HEK293 (cell line): ENCODE measurements around the gene IGFLR1.

Experiments
- CTCF ChIA-PET: fragments of 350-600 bp; formaldehyde crosslinking; extraction: SDS; loops from one replicate; lab custom pipeline; 2021; ENCODE audit warnings: antibody characterized with exemption; lab: Yijun Ruan, JAX
- POLR2A ChIA-PET: fragments of 300-600 bp; formaldehyde crosslinking; extraction: SDS; loops from one replicate; lab custom pipeline; 2020; ENCODE audit warnings: antibody characterized with exemption, inconsistent platforms; lab: Yijun Ruan, JAX
- H3K27ac ChIP-seq: fragments of 200-500 bp; sonication (Bioruptor generic); 2 replicates; pipeline ENCODE4 v1.5.1; 2014; ENCODE audit warnings: low read depth, low read length, control low read depth, inconsistent platforms; ENCODE audit errors: extremely low read depth
- H3K36me3 ChIP-seq, 2 experiments: fragments of 200-500 bp in 1 of 2; sonication (Bioruptor generic) in 1 of 2; 1 replicate in 1 of 2; 2 replicates in 1 of 2; pipeline ENCODE4 v1.5.1; 2014 to 2017; ENCODE audit warnings: inconsistent platforms in 2 of 2, low read length in 2 of 2; ENCODE audit not compliant: control insufficient read depth in 2 of 2, insufficient read depth in 1 of 2
- H3K4me1 ChIP-seq: fragments of 200-500 bp; sonication (Bioruptor generic); 2 replicates; pipeline ENCODE4 v1.5.1; 2014; ENCODE audit warnings: mild to moderate bottlenecking, low read length, inconsistent platforms; ENCODE audit not compliant: control insufficient read depth, insufficient read depth
- H3K4me3 ChIP-seq: 2 replicates; pipeline ENCODE4 v1.5.1; 2011; ENCODE audit warnings: low read depth, mild to moderate bottlenecking, control low read depth, low read length, moderate library complexity
- H3K9me3 ChIP-seq: fragments of 200-500 bp; sonication (Bioruptor generic); 2 replicates; pipeline ENCODE4 v1.5.1; 2014; ENCODE audit warnings: low read depth, low read length, inconsistent platforms; ENCODE audit not compliant: control insufficient read depth, insufficient read depth
- EGR2 ChIP-seq: fragments of 450-650 bp; formaldehyde crosslinking; IDR thresholded peaks from 2 replicates; pipeline ENCODE4 v1.5.1; 2016; ENCODE audit warnings: low read depth, missing biosample characterization, missing genetic modification characterization
- GFI1B ChIP-seq: fragments of 450-650 bp; formaldehyde crosslinking; IDR thresholded peaks from 2 replicates; pipeline ENCODE4 v1.5.1; 2016; ENCODE audit warnings: missing biosample characterization, missing genetic modification characterization
- HOXC10 ChIP-seq: sonication (generic); formaldehyde crosslinking; IDR thresholded peaks from 2 replicates; pipeline ENCODE4 v1.8.1; 2023; ENCODE audit warnings: mild to moderate bottlenecking, missing genetic modification reagents
- KLF10 ChIP-seq: fragments of 450-650 bp; IDR thresholded peaks from 2 replicates; pipeline ENCODE4 v1.5.1; 2018; ENCODE audit warnings: missing biosample characterization, mild to moderate bottlenecking, missing genetic modification characterization
- KLF8 ChIP-seq: fragments of 450-650 bp; formaldehyde crosslinking; IDR thresholded peaks from 2 replicates; pipeline ENCODE4 v1.5.1; 2016; ENCODE audit warnings: missing biosample characterization, missing genetic modification characterization
- PRDM1 ChIP-seq: fragments of 450-650 bp; formaldehyde crosslinking; IDR thresholded peaks from 2 replicates; pipeline ENCODE4; 2016; ENCODE audit warnings: missing biosample characterization, missing genetic modification characterization
- ZBTB11 ChIP-seq: fragments of 450-650 bp; formaldehyde crosslinking; conservative IDR thresholded peaks from 2 replicates; pipeline ENCODE4 v1.5.1; 2016; ENCODE audit warnings: low read depth, missing biosample characterization, missing genetic modification characterization
- ZBTB17 ChIP-seq: fragments of 450-650 bp; formaldehyde crosslinking; IDR thresholded peaks from 2 replicates; pipeline ENCODE4 v1.5.1; 2016; ENCODE audit warnings: missing biosample characterization, missing genetic modification characterization
- ZIC2 ChIP-seq: fragments of 450-650 bp; formaldehyde crosslinking; IDR thresholded peaks from 2 replicates; pipeline ENCODE4 v1.5.1; 2016; ENCODE audit warnings: missing biosample characterization, missing genetic modification characterization
- ZNF132 ChIP-seq: fragments of 450-650 bp; formaldehyde crosslinking; IDR thresholded peaks from 2 replicates; pipeline ENCODE4 v1.5.1; 2017; ENCODE audit warnings: missing biosample characterization, missing genetic modification characterization, borderline replicate concordance
- ZNF274 ChIP-seq, 2 experiments: fragments of 200-500 bp in 1 of 2; fragments of 450-650 bp in 1 of 2; sonication (Bioruptor generic) in 1 of 2; formaldehyde crosslinking in 1 of 2; IDR thresholded peaks; 2 replicates each; pipeline versions ENCODE4 v1.5.1 to v1.6.1; 2014 to 2016; ENCODE audit warnings: borderline replicate concordance in 1 of 2, inconsistent platforms in 1 of 2, low read length in 1 of 2, missing biosample characterization in 1 of 2, missing genetic modification characterization in 1 of 2
- ZNF426 ChIP-seq: fragments of 450-650 bp; formaldehyde crosslinking; IDR thresholded peaks from 2 replicates; pipeline ENCODE4 v1.5.1; 2017; ENCODE audit warnings: missing biosample characterization, missing genetic modification characterization, mild to moderate bottlenecking, inconsistent platforms, moderate library complexity
- ZNF501 ChIP-seq: fragments of 450-650 bp; formaldehyde crosslinking; IDR thresholded peaks from 2 replicates; pipeline ENCODE4 v1.5.1; 2016; ENCODE audit warnings: missing biosample characterization, missing genetic modification characterization
- ZNF510 ChIP-seq: fragments of 450-650 bp; formaldehyde crosslinking; IDR thresholded peaks from 2 replicates; pipeline ENCODE4 v1.5.1; 2018; ENCODE audit warnings: mild to moderate bottlenecking, missing genetic modification characterization, missing biosample characterization; ENCODE audit not compliant: insufficient replicate concordance
- ZNF791 ChIP-seq: fragments of 450-650 bp; formaldehyde crosslinking; IDR thresholded peaks from 2 replicates; pipeline ENCODE4 v1.5.1; 2016; ENCODE audit warnings: missing biosample characterization, missing genetic modification characterization
- ZSCAN4 ChIP-seq: fragments of 450-650 bp; formaldehyde crosslinking; IDR thresholded peaks from 2 replicates; pipeline ENCODE4 v1.5.1; 2017; ENCODE audit warnings: missing biosample characterization, missing genetic modification characterization
- TF ChIP-seq, protein P1 (sequence below): fragments of 450-650 bp; formaldehyde crosslinking; IDR thresholded peaks from 2 replicates; pipeline ENCODE4 v1.5.1; 2017; ENCODE audit warnings: missing biosample characterization, mild to moderate bottlenecking, missing genetic modification characterization, moderate library complexity
- TF ChIP-seq, protein P2 (sequence below): fragments of 450-650 bp; formaldehyde crosslinking; IDR thresholded peaks from 2 replicates; pipeline ENCODE4 v1.5.1; 2016; ENCODE audit warnings: missing biosample characterization, missing genetic modification characterization
- TF ChIP-seq, protein P3 (sequence below): fragments of 450-650 bp; formaldehyde crosslinking; IDR thresholded peaks from 2 replicates; pipeline ENCODE4 v1.5.1; 2016; ENCODE audit warnings: missing biosample characterization, missing genetic modification characterization, low read depth
- TF ChIP-seq, protein P4 (sequence below): fragments of 450-650 bp; formaldehyde crosslinking; IDR thresholded peaks from 2 replicates; pipeline ENCODE4; 2016; ENCODE audit warnings: missing biosample characterization, missing genetic modification characterization

The IGFLR1 gene

GRCh38 chr19:35721374-35721773, 20.9 kb downstream of the IGFLR1 start:
- CTCF ChIA-PET = interaction anchor here (0.6 to 1.0 kb wide), 4 partner anchors 10 to 338 kb away, joined by 3 to 4 read pairs (median 3); no protein-coding TSS in a partner anchor
- Histone ChIP-seq H3K4me1 (peaks cover 13% of the 10 kb centered on the region), H3K4me3 (no peak overlapping the region), H3K36me3 (peaks cover 69 to 70% of the 10 kb centered on the region in 2 experiments)
- TF ChIP-seq PRDM1 (tag by site-specific recombination) = no peak
- TF ChIP-seq, protein P1, sequence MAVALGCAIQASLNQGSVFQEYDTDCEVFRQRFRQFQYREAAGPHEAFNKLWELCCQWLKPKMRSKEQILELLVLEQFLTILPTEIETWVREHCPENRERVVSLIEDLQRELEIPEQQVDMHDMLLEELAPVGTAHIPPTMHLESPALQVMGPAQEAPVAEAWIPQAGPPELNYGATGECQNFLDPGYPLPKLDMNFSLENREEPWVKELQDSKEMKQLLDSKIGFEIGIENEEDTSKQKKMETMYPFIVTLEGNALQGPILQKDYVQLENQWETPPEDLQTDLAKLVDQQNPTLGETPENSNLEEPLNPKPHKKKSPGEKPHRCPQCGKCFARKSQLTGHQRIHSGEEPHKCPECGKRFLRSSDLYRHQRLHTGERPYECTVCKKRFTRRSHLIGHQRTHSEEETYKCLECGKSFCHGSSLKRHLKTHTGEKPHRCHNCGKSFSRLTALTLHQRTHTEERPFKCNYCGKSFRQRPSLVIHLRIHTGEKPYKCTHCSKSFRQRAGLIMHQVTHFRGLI = no peak
- no peak for TF ChIP-seq KLF10 (tag by site-specific recombination)
- TF ChIP-seq ZNF426 = no peak
- TF ChIP-seq, protein P2, sequence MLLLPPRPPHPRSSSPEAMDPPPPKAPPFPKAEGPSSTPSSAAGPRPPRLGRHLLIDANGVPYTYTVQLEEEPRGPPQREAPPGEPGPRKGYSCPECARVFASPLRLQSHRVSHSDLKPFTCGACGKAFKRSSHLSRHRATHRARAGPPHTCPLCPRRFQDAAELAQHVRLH = no peak
- TF ChIP-seq, protein P3, sequence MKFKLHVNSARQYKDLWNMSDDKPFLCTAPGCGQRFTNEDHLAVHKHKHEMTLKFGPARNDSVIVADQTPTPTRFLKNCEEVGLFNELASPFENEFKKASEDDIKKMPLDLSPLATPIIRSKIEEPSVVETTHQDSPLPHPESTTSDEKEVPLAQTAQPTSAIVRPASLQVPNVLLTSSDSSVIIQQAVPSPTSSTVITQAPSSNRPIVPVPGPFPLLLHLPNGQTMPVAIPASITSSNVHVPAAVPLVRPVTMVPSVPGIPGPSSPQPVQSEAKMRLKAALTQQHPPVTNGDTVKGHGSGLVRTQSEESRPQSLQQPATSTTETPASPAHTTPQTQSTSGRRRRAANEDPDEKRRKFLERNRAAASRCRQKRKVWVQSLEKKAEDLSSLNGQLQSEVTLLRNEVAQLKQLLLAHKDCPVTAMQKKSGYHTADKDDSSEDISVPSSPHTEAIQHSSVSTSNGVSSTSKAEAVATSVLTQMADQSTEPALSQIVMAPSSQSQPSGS (tag by site-specific recombination) = no peak
- no peak for TF ChIP-seq EGR2 (tag by site-specific recombination)
- no peak for TF ChIP-seq ZNF274 (IDR thresholded peaks at IDR 0.05; ENCODE audit: low read length)
- no peak for TF ChIP-seq ZNF274 (tag by site-specific recombination; IDR thresholded peaks at IDR 0.05; ENCODE audit: borderline replicate concordance)
- no peak for TF ChIP-seq ZNF791 (tag by site-specific recombination)
- TF ChIP-seq KLF8 (tag by site-specific recombination) = no peak
- no peak for TF ChIP-seq GFI1B (tag by site-specific recombination)
- no peak for TF ChIP-seq ZBTB11
- TF ChIP-seq, protein P4, sequence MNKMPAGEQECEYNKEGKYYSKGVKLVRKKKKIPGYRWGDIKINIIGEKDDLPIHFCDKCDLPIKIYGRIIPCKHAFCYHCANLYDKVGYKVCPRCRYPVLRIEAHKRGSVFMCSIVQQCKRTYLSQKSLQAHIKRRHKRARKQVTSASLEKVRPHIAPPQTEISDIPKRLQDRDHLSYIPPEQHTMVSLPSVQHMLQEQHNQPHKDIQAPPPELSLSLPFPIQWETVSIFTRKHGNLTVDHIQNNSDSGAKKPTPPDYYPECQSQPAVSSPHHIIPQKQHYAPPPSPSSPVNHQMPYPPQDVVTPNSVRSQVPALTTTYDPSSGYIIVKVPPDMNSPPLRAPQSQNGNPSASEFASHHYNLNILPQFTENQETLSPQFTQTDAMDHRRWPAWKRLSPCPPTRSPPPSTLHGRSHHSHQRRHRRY (tag by site-specific recombination) = no peak
- TF ChIP-seq ZNF501 (tag by site-specific recombination) = no peak
- TF ChIP-seq ZNF132 (tag by site-specific recombination) = no peak
- TF ChIP-seq ZSCAN4 (tag by site-specific recombination) = no peak
- TF ChIP-seq ZIC2 (tag by site-specific recombination) = no peak
- TF ChIP-seq ZBTB17 = no peak
- no peak for TF ChIP-seq ZNF510
- no peak for TF ChIP-seq HOXC10
- TF ChIP-seq, all 188 proteins: peak for 0
- POLR2A ChIA-PET = interaction anchor here (0.9 to 13.6 kb wide), 4 partner anchors 16 to 163 kb away, joined by 3 to 204 read pairs (median 6); partner anchors contain the start of gene LIN37
- H3K27ac ChIP-seq = no peak overlapping the region; the same call in 1 of the 2 replicates
- no peaks in the 10 kb centered on the region for H3K9me3 ChIP-seq
